ENCODE data around the gene TMEM8B.
"Not testable (repeated sequence)": the region's sequence is repeated elsewhere in the genome, so short reads cannot be mapped to it uniquely, and the experiment has no call there.

The TMEM8B gene

GRCh38 chr9:35909274-35909673, 80.2 kb downstream of the TMEM8B start, which contains the start of gene SPAAR:
Gene SPAAR (plus strand): TSS chr9:35909490. CDS start chr9:35910464, 974 bp downstream.
- no peak for DNase-seq

- DNase-seq: no peak
These were observed 80.9 kb downstream of the TMEM8B start for GRCh38 chr9:35909687-35910612.

GRCh38 chr9:35910613-35911359, 81.8 kb downstream of the TMEM8B start:
- peak; percentile 66 for DNase-seq

- DNase-seq: no peak
These were observed 82.7 kb downstream of the TMEM8B start for GRCh38 chr9:35911690-35912089.

- no peak for DNase-seq
These were observed 83.9 kb downstream of the TMEM8B start for GRCh38 chr9:35912791-35913400.

DNA sequence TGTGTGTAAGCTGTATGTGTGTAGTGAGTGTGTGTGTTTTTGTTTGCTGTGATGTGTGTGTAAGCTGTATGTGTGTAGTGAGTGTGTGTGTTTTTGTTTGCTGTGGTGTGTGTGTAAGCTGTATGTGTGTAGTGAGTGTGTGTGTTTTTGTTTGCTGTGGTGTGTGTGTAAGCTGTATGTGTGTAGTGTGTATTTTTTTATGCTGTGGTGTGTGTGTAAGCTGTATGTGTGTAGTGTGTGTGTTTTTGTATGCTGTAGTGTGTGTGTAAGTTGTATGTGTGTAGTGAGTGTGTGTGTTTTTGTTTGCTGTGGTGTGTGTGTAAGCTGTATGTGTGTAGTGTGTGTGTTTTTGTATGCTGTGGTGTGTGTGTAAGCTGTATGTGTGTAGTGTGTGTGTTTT, 84.4 kb downstream of the TMEM8B start:
- not testable (repeated sequence) for DNase-seq

DNA sequence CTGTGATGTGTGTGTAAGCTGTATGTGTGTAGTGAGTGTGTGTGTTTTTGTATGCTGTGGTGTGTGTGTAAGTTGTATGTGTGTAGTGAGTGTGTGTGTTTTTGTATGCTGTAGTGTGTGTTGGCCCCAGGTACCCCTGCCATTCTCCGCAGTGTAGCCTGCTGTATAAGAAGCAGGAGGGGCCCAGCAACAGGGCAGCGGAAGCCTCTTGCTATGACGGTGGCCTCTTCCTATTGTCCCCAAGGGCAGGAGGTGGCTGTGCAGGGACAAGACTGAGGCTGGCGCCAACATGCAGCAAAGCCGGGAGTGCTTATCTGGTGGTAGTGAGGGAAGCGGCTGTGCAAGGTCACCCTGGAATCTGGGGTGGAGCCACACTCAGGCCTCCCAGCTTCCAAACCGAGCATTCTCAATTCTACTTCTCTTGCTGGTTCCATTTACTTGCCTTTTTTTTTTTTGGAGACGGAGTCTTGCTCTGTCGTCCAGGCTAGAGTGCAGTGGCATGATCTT, 85.3 kb downstream of the TMEM8B start:
- DNase-seq: peak; percentile 44

All from fibroblast of skin of abdomen (primary cell).